Measurements from ENCODE around the gene PTRH1. TPM values are rescaled to one million over a fixed set of nuclear protein-coding genes. Genes with fewer than 3 reads are reported as not detected.

The PTRH1 gene
- total RNA-seq, 1 experiment from 2014 or later: 22.4 TPM

GRCh38 chr9:127714020-127714750, 1.3 kb downstream of the PTRH1 start:
- H3K4me1 ChIP-seq (replicated peaks; ENCODE audit: insufficient read depth): 0 out of 2 replicates have a peak, but pooled peaks cover 4% of the 10 kb centered on the region
- no peak overlapping the region for H3K27ac ChIP-seq
- no peaks in the 10 kb centered on the region for H3K9me2 ChIP-seq (ENCODE audit: insufficient read depth)
- ChIA-PET CTCF (no interaction called here), POLR2A (ENCODE audit: unreplicated experiment) (interaction anchor here (0.6 to 0.7 kb wide), 3 partner anchors 10 to 42 kb away, joined by 4 to 18 read pairs (median 4); no protein-coding TSS in a partner anchor)
- no peaks in the 10 kb centered on the region for H3K36me3 ChIP-seq (ENCODE audit: low read depth)
- peak overlapping the region; percentile 97 for H3K4me2 ChIP-seq
- peaks cover 1% of the 10 kb centered on the region; the same call in 1 of the 2 replicates for H3F3A ChIP-seq (ENCODE audit: insufficient read depth, low read depth)
- H4K20me1 ChIP-seq (ENCODE audit: insufficient read depth): peaks cover 11% of the 10 kb centered on the region; the same call in 1 of the 2 replicates
- H3K27me3 ChIP-seq (ENCODE audit: insufficient read depth, low read depth): no peaks in the 10 kb centered on the region
- intact Hi-C loops (cut with micrococcal nuclease; ENCODE audit: unreplicated experiment): no loop called here
- no peak overlapping the region for H2AFZ ChIP-seq
- no peak for DNase-seq
- H3K4me3 ChIP-seq: peak overlapping the region; percentile 51; the same call in 1 of the 2 replicates
- no TSS peak for BruUV-seq (replicated peaks)
- peaks cover 10% of the 10 kb centered on the region; the same call in 1 of the 2 replicates for H3K79me2 ChIP-seq (ENCODE audit: low read depth)
- TF ChIP-seq CTCF (conservative IDR thresholded peaks at IDR 0.05) (no peak), EZH2 (IDR thresholded peaks at IDR 0.05; ENCODE audit: low read depth) (no peak)
- H3K9me3 ChIP-seq (ENCODE audit: insufficient read depth, low read depth): no peaks in the 10 kb centered on the region

DNA sequence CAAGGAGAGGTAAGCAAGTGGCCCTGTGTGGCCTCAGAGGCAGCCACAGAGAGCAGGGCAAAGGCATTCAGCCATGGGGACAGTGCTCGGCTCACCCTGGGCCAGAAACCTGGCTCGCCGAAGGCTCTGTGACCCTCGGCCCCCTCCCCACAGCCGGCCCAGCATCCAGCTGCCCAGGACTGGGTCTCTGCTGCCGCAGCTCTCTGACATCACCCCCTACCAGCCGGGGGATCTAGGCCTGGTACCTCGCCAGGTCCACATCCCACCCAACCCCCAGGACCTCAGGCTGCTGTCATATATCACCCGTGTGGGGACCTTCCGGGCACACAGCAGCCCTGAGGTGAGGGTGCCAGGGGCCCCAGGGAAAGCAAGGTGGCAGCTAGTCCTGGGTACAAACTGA, 2.6 kb downstream of the PTRH1 start:
- Histone ChIP-seq H4K20me1 (ENCODE audit: insufficient read depth) (peaks cover 11% of the 10 kb centered on the region; the same call in 1 of the 2 replicates), H3K9me3 (ENCODE audit: insufficient read depth, low read depth) (no peaks in the 10 kb centered on the region), H3K4me1 (replicated peaks; ENCODE audit: insufficient read depth) (0 out of 2 replicates have a peak, but pooled peaks cover 4% of the 10 kb centered on the region), H3K79me2 (ENCODE audit: low read depth) (peaks cover 10% of the 10 kb centered on the region; the same call in 1 of the 2 replicates), H3K27me3 (ENCODE audit: insufficient read depth, low read depth) (no peaks in the 10 kb centered on the region), H3K9me2 (ENCODE audit: insufficient read depth) (no peaks in the 10 kb centered on the region), H3K4me3 (no peak overlapping the region), H3K36me3 (ENCODE audit: low read depth) (no peaks in the 10 kb centered on the region), H3F3A (ENCODE audit: insufficient read depth, low read depth) (no peaks in the 10 kb centered on the region), H2AFZ (no peak overlapping the region), H3K27ac (no peak overlapping the region), H3K4me2 (no peak overlapping the region)
- intact Hi-C loops (cut with micrococcal nuclease; ENCODE audit: unreplicated experiment): no loop called here
- no TSS peak for BruUV-seq (replicated peaks)
- ChIA-PET CTCF (no interaction called here), POLR2A (ENCODE audit: unreplicated experiment) (no interaction called here)
- no peak for TF ChIP-seq EZH2 (IDR thresholded peaks at IDR 0.05; ENCODE audit: low read depth)
- no peak for TF ChIP-seq CTCF (conservative IDR thresholded peaks at IDR 0.05)
- no peak for DNase-seq

DNA sequence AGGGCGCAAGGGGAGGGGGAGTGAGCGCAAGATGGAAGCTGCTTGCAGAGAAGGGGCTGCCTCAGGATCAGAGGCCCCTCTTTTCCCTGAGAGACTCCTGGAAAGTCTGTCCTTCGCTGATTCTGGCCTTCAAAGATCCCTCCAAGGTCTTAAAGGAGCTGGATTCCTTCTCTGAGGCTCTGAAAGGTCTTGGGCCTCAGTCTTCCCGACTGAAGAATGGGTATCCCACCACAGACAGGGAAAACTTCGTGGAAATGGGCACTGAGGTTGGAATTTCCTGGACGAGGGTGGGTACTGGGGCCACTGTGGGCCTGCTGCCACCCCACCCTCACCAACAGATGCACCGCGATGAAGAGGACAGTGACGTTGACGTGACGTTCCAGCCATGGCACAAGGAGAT, 3.1 kb downstream of the PTRH1 start:
- Histone ChIP-seq H3K4me2 (no peak overlapping the region), H3K4me1 (replicated peaks; ENCODE audit: insufficient read depth) (0 out of 2 replicates have a peak, but pooled peaks cover 4% of the 10 kb centered on the region), H3K4me3 (no peak overlapping the region), H3K9me2 (ENCODE audit: insufficient read depth) (no peaks in the 10 kb centered on the region), H3K79me2 (ENCODE audit: low read depth) (peaks cover 10% of the 10 kb centered on the region; the same call in 1 of the 2 replicates), H2AFZ (no peak overlapping the region), H3K9me3 (ENCODE audit: insufficient read depth, low read depth) (no peaks in the 10 kb centered on the region), H3K27ac (no peak overlapping the region), H3F3A (ENCODE audit: insufficient read depth, low read depth) (no peaks in the 10 kb centered on the region; the same call in 1 of the 2 replicates), H3K27me3 (ENCODE audit: insufficient read depth, low read depth) (no peaks in the 10 kb centered on the region), H3K36me3 (ENCODE audit: low read depth) (no peaks in the 10 kb centered on the region), H4K20me1 (ENCODE audit: insufficient read depth) (peaks cover 11% of the 10 kb centered on the region; the same call in 1 of the 2 replicates)
- ChIA-PET POLR2A (ENCODE audit: unreplicated experiment) (no interaction called here), CTCF (no interaction called here)
- TF ChIP-seq CTCF (conservative IDR thresholded peaks at IDR 0.05) (no peak), EZH2 (IDR thresholded peaks at IDR 0.05; ENCODE audit: low read depth) (no peak)
- intact Hi-C loops (cut with micrococcal nuclease; ENCODE audit: unreplicated experiment): no loop called here
- BruUV-seq (replicated peaks): no TSS peak
- DNase-seq: no peak
